Adrenal gland (tissue), 12 donors: Measurements from ENCODE around the gene TWNK. TPM values are rescaled to one million over a fixed set of nuclear protein-coding genes. Genes with fewer than 3 reads are reported as not detected.

Experiments used
- DNase-seq, 7 donors: peaks; one replicate each; pipeline ENCODE4 v3.0.0-alpha.2; 2019 to 2020
- H3K27ac ChIP-seq, 5 donors: fragments of 200-600 bp; sonication (generic) in 4 of 5; 1 replicate in 3 of 5; 2 replicates in 2 of 5; pipeline versions ENCODE4 v1.5.1 to v1.8.0; 2016 to 2020; ENCODE audit warnings: mild to moderate bottlenecking in 1 of 5
- H3K27me3 ChIP-seq: fragments of 200-600 bp; 2 replicates; pipeline ENCODE4 v1.8.0; 2021
- H3K36me3 ChIP-seq, 2 donors: fragments of 200-600 bp; replicated peaks in 1 of 2; 1 replicate in 1 of 2; 2 replicates in 1 of 2; pipeline versions ENCODE4 v1.5.1 to v1.8.0; 2018 to 2022
- H3K4me1 ChIP-seq, 2 donors: fragments of 200-600 bp; replicated peaks in 1 of 2; 1 replicate in 1 of 2; 2 replicates in 1 of 2; pipeline versions ENCODE4 v1.5.1 to v1.8.0; 2018 to 2021
- H3K4me3 ChIP-seq, 4 donors: fragments of 200-600 bp; sonication (generic) in 3 of 4; one replicate each; pipeline ENCODE4 v1.5.1; 2016 to 2018
- H3K9me3 ChIP-seq, 3 donors: fragments of 200-600 bp; sonication (generic) in 1 of 3; replicated peaks in 1 of 3; 1 replicate in 2 of 3; 2 replicates in 1 of 3; pipeline versions ENCODE4 v1.5.1 to v1.8.0; 2016 to 2021
- CTCF ChIP-seq, 6 experiments: fragments of 450-650 bp in 4 of 6; fragments of 200-600 bp in 2 of 6; sonication (generic) in 1 of 6; IDR thresholded peaks; 1 replicate in 5 of 6; 2 replicates in 1 of 6; pipeline versions ENCODE4 v1.5.1 to v1.8.0; 2016 to 2021; ENCODE audit warnings: antibody characterized with exemption in 6 of 6, mild to moderate bottlenecking in 2 of 6, moderate library complexity in 1 of 6
- POLR2A ChIP-seq, 2 donors: fragments of 450-650 bp; IDR thresholded peaks; one replicate each; pipeline ENCODE4 v1.6.1; 2017; ENCODE audit warnings: antibody characterized with exemption in 2 of 2, mild to moderate bottlenecking in 2 of 2, moderate library complexity in 1 of 2
- WGBS, 4 donors: extraction: QIAGEN DNeasy Blood & Tissue Kit in 2 of 4; methylation state at CpG; one replicate each; pipeline versions ENCODE4 v1.1.5 to v1.1.7; 2013 to 2017; 5-methylcytosine and 5-hydroxymethylcytosine counted together
- intact Hi-C, 2 donors: fragments of 100-400 bp; cut with DNase I; formaldehyde crosslinking; loops; one replicate each; pipeline versions ENCODE4 v1.14.1 to v1.15.0; 2022 to 2023
- polyA plus RNA-seq, 3 donors: library from polyadenylated mRNA; stranded (reverse); fragments of 200-250 nt in 2 of 3; fragments of 350-450 nt in 1 of 3; fragmentation: Illumina TruSeq in 1 of 3; extraction: RNeasy Lipid Tissue Mini Kit (QIAGEN cat#74804) in 1 of 3; gene quantifications; one replicate each; pipeline ENCODE4 v1.2.3, GENCODE V29; 2013 to 2014
- total RNA-seq, 9 donors: library from RNA; depleted of rRNA in 4 of 9; stranded (reverse); fragments of >200 nt in 4 of 9; fragments of 120-200 nt in 1 of 9; fragmentation: NEBNext Ultra II Directional in 1 of 9; extraction: Animal tissue kit (Norgen Biotek cat#: 25700) in 1 of 9; gene quantifications; one replicate each; pipeline versions ENCODE4 v1.1.0 to v1.2.4, GENCODE V29; 2013 to 2023
- donor health status: healthy with polysubstance abuse.
- donor health status: Bipolar disorder and iron deficiency.
- donor health status: DM: yes; HTN: yes; CAD: no.
- donor health status: DM: no; HTN: no; CAD: no.
- donor health status: DM: no; HTN: no; CAD: no.
- donor health status: DM: yes; HTN: yes; CAD: no.

TWNK gene
- total and polyA plus RNA-seq, 12 donors = 5.3 to 21.8 (median 9.3) TPM

DNA sequence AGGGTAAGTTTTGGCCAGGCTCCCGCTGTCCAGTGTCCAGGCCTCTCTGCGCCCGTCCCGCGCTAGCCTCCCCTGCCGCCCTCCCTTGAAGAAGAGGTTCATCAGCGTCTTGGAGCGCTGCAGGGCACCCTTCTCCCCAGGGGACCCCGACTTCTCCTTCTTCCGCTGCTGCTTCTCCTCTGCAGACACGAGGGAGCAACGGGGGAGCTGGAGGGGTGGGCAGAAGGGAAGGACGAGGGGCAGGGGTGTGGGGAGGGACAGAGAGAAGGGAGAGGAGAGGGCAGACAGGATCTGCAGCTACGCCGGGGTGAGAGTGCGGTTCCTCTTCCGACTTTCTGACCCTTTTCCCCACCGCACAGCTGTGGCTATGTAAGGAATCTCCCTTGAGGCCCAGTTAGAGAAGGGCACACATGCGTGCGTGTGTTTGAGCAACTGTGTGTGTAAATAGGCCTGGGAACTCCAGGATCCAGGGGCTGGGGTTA lies 30.8 kb downstream of the TWNK start:
- whole genome bisulfite sequencing, 4 donors = 60 to 63% (median 62%) methylated on average over 17 to 20 of the region's 20 CpGs
- no peak overlapping the region for H3K4me3 ChIP-seq
- TF ChIP-seq CTCF (IDR thresholded peaks at IDR 0.05) = no peak
- H3K36me3 ChIP-seq = no peaks in the 10 kb centered on the region
- intact Hi-C loops = no loop called here
- DNase-seq = no peak
- no peaks in the 10 kb centered on the region for H3K27me3 ChIP-seq
- no peak overlapping the region for H3K27ac ChIP-seq
- H3K4me1 ChIP-seq = peaks cover 0 to 3% of the 10 kb centered on the region in 2 donors
- H3K9me3 ChIP-seq = no peaks in the 10 kb centered on the region

- WGBS, 4 donors = 19 to 54% (median 27%) methylated on average over 4 to 45 of the region's 45 CpGs
- Histone ChIP-seq H3K27me3 (no peaks in the 10 kb centered on the region), H3K36me3 (no peaks in the 10 kb centered on the region), H3K4me1 (no peaks in the 10 kb centered on the region), H3K4me3 (no peak overlapping the region), H3K27ac (no peak overlapping the region), H3K9me3 (no peaks in the 10 kb centered on the region)
- peak; percentile 81 to 93 (median 89) for DNase-seq
- intact Hi-C loops = no loop called here
- TF ChIP-seq CTCF (IDR thresholded peaks at IDR 0.05) = peak; percentile 54 to 83 (median 71)
- no peak for TF ChIP-seq POLR2A (IDR thresholded peaks at IDR 0.05)
These were observed 31.5 kb downstream of the TWNK start for GRCh38 chr10:101018600-101019439.

- 43 to 64% (median 59%) methylated on average over 2 of the region's 2 CpGs for WGBS, 4 donors
- Histone ChIP-seq H3K4me1 (no peaks in the 10 kb centered on the region), H3K27ac (no peak overlapping the region), H3K9me3 (no peaks in the 10 kb centered on the region), H3K27me3 (no peaks in the 10 kb centered on the region), H3K4me3 (no peak overlapping the region), H3K36me3 (no peaks in the 10 kb centered on the region)
- TF ChIP-seq CTCF (IDR thresholded peaks at IDR 0.05) = no peak
- no peak for TF ChIP-seq POLR2A (IDR thresholded peaks at IDR 0.05)
- intact Hi-C loops = no loop called here
- DNase-seq = no peak
These were observed 32.0 kb downstream of the TWNK start for GRCh38 chr10:101019440-101019703.

DNA sequence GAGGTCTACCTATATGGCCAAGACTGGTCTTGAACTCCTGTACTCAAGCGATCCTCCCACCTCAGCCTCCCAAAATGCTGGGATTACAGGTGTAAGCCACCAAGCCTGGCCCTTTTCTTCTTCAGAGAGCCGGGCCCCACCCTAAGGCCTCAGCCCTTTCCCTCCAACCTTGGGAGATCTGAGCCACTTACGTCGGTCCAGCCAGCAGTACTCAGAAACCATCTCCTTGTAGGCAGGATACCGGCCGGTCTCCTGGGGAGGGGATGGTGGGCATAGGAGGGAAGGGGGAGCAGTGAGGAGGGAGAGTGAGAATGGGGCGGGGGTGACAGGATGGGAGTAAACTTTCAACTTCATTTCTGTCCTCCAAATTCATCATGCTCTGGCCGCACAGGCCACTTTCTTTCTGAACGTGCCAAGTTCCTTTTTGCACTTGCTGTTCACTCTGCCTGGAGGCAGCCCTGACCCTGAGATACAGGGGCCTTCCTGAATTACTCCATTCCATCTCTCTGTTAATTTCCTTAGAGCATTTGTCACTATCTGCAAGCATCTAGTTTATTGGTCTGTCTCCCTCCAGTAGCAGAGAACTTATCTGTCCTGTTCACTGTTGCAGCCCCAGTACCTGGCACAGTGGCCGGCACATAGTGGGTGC lies 33.2 kb downstream of the TWNK start:
- DNase-seq = no peak
- H3K9me3 ChIP-seq = no peaks in the 10 kb centered on the region
- H3K27me3 ChIP-seq = no peaks in the 10 kb centered on the region
- intact Hi-C loops = no loop called here
- H3K36me3 ChIP-seq = no peaks in the 10 kb centered on the region
- WGBS, 4 donors = 40 to 54% (median 47%) methylated on average over 10 of the region's 10 CpGs
- H3K4me1 ChIP-seq = no peaks in the 10 kb centered on the region
- H3K27ac ChIP-seq = peak overlapping the region in 1 of 5 donors; percentile 71
- TF ChIP-seq CTCF (IDR thresholded peaks at IDR 0.05) = no peak
- no peak for TF ChIP-seq POLR2A (IDR thresholded peaks at IDR 0.05)
- no peak overlapping the region for H3K4me3 ChIP-seq
